ENCODE results near the gene CFAP74. TPM values are rescaled to one million over a fixed set of nuclear protein-coding genes. Genes with fewer than 3 reads are reported as not detected.

The CFAP74 gene
- total RNA-seq, 1 experiment from 2014 or later = 0.28 TPM

GRCh38 chr1:1959840-1960479 is 43.6 kb downstream of the CFAP74 start:
- Histone ChIP-seq H3K23me2 (ENCODE audit: insufficient read length, low read depth, low read length, poor library complexity, severe bottlenecking) (no peaks in the 10 kb centered on the region), H4K8ac (replicated peaks; ENCODE audit: insufficient read length, low read depth, low read length) (no peak overlapping the region), H3K79me2 (ENCODE audit: insufficient read depth, low read length) (no peaks in the 10 kb centered on the region), H3K18ac (ENCODE audit: insufficient read length, low read depth, low read length) (no peak overlapping the region), H2AFZ (ENCODE audit: low read length) (no peak overlapping the region), H3K27ac (ENCODE audit: insufficient read length, low read depth, low read length) (no peak overlapping the region), H3K23ac (ENCODE audit: insufficient read length, low read depth, low read length) (no peak overlapping the region), H2BK5ac (ENCODE audit: insufficient read length, low read length) (no peak overlapping the region), H3K4ac (ENCODE audit: low read depth, low read length) (no peak overlapping the region), H3K56ac (ENCODE audit: insufficient read length, low read depth, low read length) (no peak overlapping the region), H2AK5ac (ENCODE audit: insufficient read length, low read length) (no peak overlapping the region), H3K79me1 (ENCODE audit: insufficient read depth, low read depth, low read length, poor library complexity, severe bottlenecking) (no peaks in the 10 kb centered on the region), H3K9me3 (ENCODE audit: control insufficient read depth, low read depth, low read length) (no peaks in the 10 kb centered on the region), H4K20me1 (ENCODE audit: control insufficient read depth, insufficient read depth, insufficient read length) (no peaks in the 10 kb centered on the region), H2BK120ac (ENCODE audit: low read depth, low read length, poor library complexity, severe bottlenecking) (no peak overlapping the region), H3K4me1 (ENCODE audit: insufficient read depth, low read length) (no peaks in the 10 kb centered on the region; the same call in 1 of the 2 replicates), H3K27me3 (ENCODE audit: insufficient read depth, low read length) (no peaks in the 10 kb centered on the region), H3K14ac (ENCODE audit: insufficient read depth, low read length) (no peak overlapping the region), H3K4me2 (ENCODE audit: insufficient read depth, insufficient read length, low read length) (peak overlapping the region; percentile 18), H2BK20ac (ENCODE audit: low read depth, low read length, poor library complexity, severe bottlenecking) (no peak overlapping the region), H2BK15ac (ENCODE audit: low read depth, low read length) (no peak overlapping the region), H3T11ph (ENCODE audit: low read length) (no peak overlapping the region), H4K91ac (ENCODE audit: insufficient read length, low read depth, low read length) (no peak overlapping the region), H2BK12ac (ENCODE audit: insufficient read length, low read depth, low read length) (no peak overlapping the region), H4K5ac (ENCODE audit: insufficient read length, low read depth, low read length) (no peak overlapping the region), H3K9ac (ENCODE audit: extremely low read depth, insufficient read length, low read length) (no peak overlapping the region)
- H3K36me3 Mint-ChIP-seq (ENCODE audit: insufficient read depth in 1 of 3, low read depth in 3 of 3) = peaks cover 0 to under 1% (median under 1%) of the 10 kb centered on the region in 3 experiments; a peak in 1 of 7 replicates
- H3K9me3 Mint-ChIP-seq = peaks cover under 1% of the 10 kb centered on the region in 2 experiments; a peak in 2 of 5 replicates
- peak; percentile 98 for TF ChIP-seq CTCF (conservative IDR thresholded peaks at IDR 0.05)
- peak overlapping the region; percentile 29 to 30; a peak in 3 of 5 replicates for H3K4me3 Mint-ChIP-seq
- DNase-seq = peak; percentile 95
- WGBS (ENCODE audit: extremely low coverage, insufficient read length, low lambda C conversion rate) = no CpG with 5 or more reads among the region's 23 CpGs
- peaks cover 4% of the 10 kb centered on the region for H3K27me3 Mint-ChIP-seq (ENCODE audit: low read depth)
- H3K27ac Mint-ChIP-seq = no peak overlapping the region
- H3K4me1 Mint-ChIP-seq = peaks cover 26 to 30% of the 10 kb centered on the region in 2 experiments
